ENCODE measurements around the gene TRAF3IP3. TPM values are rescaled to one million over a fixed set of nuclear protein-coding genes. Genes with fewer than 3 reads are reported as not detected.

TRAF3IP3 gene
- total and polyA plus RNA-seq, 2 of the 13 experiments (the other 11 are each of a cell fraction or from before 2014, with no cell fraction given) = not detected

GRCh38 chr1:209747580-209748262 lies 8.1 kb upstream of the TRAF3IP3 start (continued):
- TF ChIP-seq DZIP1 (CRISPR knock-in tag; IDR thresholded peaks at IDR 0.05) = no peak
- TF ChIP-seq ARID5B (CRISPR knock-in tag; IDR thresholded peaks at IDR 0.05) = peak; percentile 70
- no peak for TF ChIP-seq BCLAF1 (IDR thresholded peaks at IDR 0.05)
- TF ChIP-seq ZNF543 (CRISPR knock-in tag; IDR thresholded peaks at IDR 0.05) = peak; percentile 65; the same call in 1 of the 2 replicates
- peak; percentile 52; the same call in 1 of the 2 replicates for TF ChIP-seq FOXP4 (CRISPR knock-in tag; IDR thresholded peaks at IDR 0.05)
- TF ChIP-seq KMT2A (CRISPR knock-in tag; IDR thresholded peaks at IDR 0.05) = no peak
- TF ChIP-seq ATF3 (CRISPR knock-in tag; IDR thresholded peaks at IDR 0.05) = peak; percentile 89
- no peak for TF ChIP-seq MAFK (conservative IDR thresholded peaks at IDR 0.05 in 1 of 2, IDR thresholded peaks at IDR 0.05 in 1 of 2; ENCODE audit: low read length in 2 of 2)
- TF ChIP-seq MYC (CRISPR knock-in tag; IDR thresholded peaks at IDR 0.05; ENCODE audit: borderline replicate concordance) = peak; percentile 62; the same call in 1 of the 2 replicates
- TF ChIP-seq ZFY (CRISPR knock-in tag; IDR thresholded peaks at IDR 0.05) = peak; percentile 77
- TF ChIP-seq ZBTB33 (CRISPR knock-in tag; IDR thresholded peaks at IDR 0.05) = peak; percentile 35
- TF ChIP-seq PREB (CRISPR knock-in tag; IDR thresholded peaks at IDR 0.05) = no peak

Measured in HepG2 (cell line).